NB4 (cell line): ENCODE measurements around the gene ARMS2.

ENCODE experiments used
- DNase-seq: peaks from one replicate; pipeline ENCODE4 v3.0.0; 2010; ENCODE audit warnings: low read depth
- H3K4me3 ChIP-seq: one replicate; pipeline ENCODE4 v1.5.1; 2011; ENCODE audit warnings: mild to moderate bottlenecking, low read depth, low read length, moderate library complexity
- CTCF ChIP-seq: IDR thresholded peaks from one replicate; pipeline ENCODE4 v1.5.1; 2012; ENCODE audit warnings: low read depth, low read length
- MAX ChIP-seq: IDR thresholded peaks from 2 replicates; pipeline ENCODE4 v1.6.1; 2011; ENCODE audit warnings: low read depth, low read length
- MYC ChIP-seq: IDR thresholded peaks from 2 replicates; pipeline ENCODE4 v1.6.1; 2011; ENCODE audit warnings: low read depth, low read length
- POLR2A ChIP-seq: IDR thresholded peaks from 2 replicates; pipeline ENCODE4 v1.6.1; 2011; ENCODE audit warnings: mild to moderate bottlenecking; ENCODE audit not compliant: insufficient read length; ENCODE audit errors: extremely low read depth

Gene ARMS2

GRCh38 chr10:122454603-122455080 is at the start of gene ARMS2:
ARMS2 (plus strand) TSS chr10:122454653; CDS start chr10:122454728, 75 bp downstream.
- no peak within 1 kb of the TSS for H3K4me3 ChIP-seq
- TF ChIP-seq MYC: no peak
- TF ChIP-seq CTCF: no peak
- no peak for TF ChIP-seq POLR2A
- TF ChIP-seq MAX: no peak
- DNase-seq: no peak

- no peak for TF ChIP-seq CTCF
- TF ChIP-seq POLR2A: no peak
- no peak for TF ChIP-seq MAX
- TF ChIP-seq MYC: no peak
- DNase-seq: no peak
- H3K4me3 ChIP-seq: no peak overlapping the region
Observed at GRCh38 chr10:122407375-122408125, 46.9 kb upstream of the ARMS2 start.

- H3K4me3 ChIP-seq: no peak overlapping the region
- no peak for DNase-seq
- no peak for TF ChIP-seq MAX
- TF ChIP-seq CTCF: no peak
- TF ChIP-seq POLR2A: no peak
- TF ChIP-seq MYC: no peak
Observed at GRCh38 chr10:122413327-122413726, 41.1 kb upstream of the ARMS2 start.

- TF ChIP-seq CTCF (no peak), MAX (no peak), POLR2A (no peak), MYC (no peak)
- no peak overlapping the region for H3K4me3 ChIP-seq
- DNase-seq: no peak
Observed at GRCh38 chr10:122417667-122418066, 36.8 kb upstream of the ARMS2 start.

- DNase-seq: no peak
- no peak overlapping the region for H3K4me3 ChIP-seq
- TF ChIP-seq POLR2A (no peak), MAX (no peak), MYC (no peak), CTCF (no peak)
Observed at GRCh38 chr10:122419016-122419415, 35.4 kb upstream of the ARMS2 start.
